HepG2 (cell line): ENCODE data around the gene FBP1. TPM values are rescaled to one million over a fixed set of nuclear protein-coding genes. Genes with fewer than 3 reads are reported as not detected.

Source experiments
- ATAC-seq: fragments of 200-7000 bp; cut with Tn5 transposase; 3 replicates; pipeline ENCODE4 v1.9.1; 2020; ENCODE audit warnings: mild to moderate bottlenecking, moderate library complexity
- BruUV-seq: library from RNA; stranded (reverse); fragments of 400-500 nt; replicated peaks from 2 replicates; lab custom pipeline; 2021; lab: Mats Ljungman, UMichigan
- CTCF ChIA-PET: fragments of 300-600 bp; formaldehyde crosslinking; extraction: SDS; loops from one replicate; lab custom pipeline; 2021; ENCODE audit warnings: low total read pairs, inconsistent platforms, low intra/inter-chr PET ratio; lab: Yijun Ruan, JAX
- POLR2A ChIA-PET: fragments of 350-600 bp; sonication (Branson Sonifier 250); formaldehyde crosslinking; loops from one replicate; lab custom pipeline; 2020; ENCODE audit warnings: antibody characterized with exemption, inconsistent platforms; lab: Yijun Ruan, JAX
- DNase-seq: peaks from one replicate; pipeline ENCODE4 v3.0.0-alpha.2; 2015; ENCODE audit warnings: low spot score
- FAIRE-seq: peaks from 3 replicates; lab custom pipeline; 2011; peaks lifted over from hg19 to GRCh38; lab: Jason Lieb, UNC
- H2AFZ ChIP-seq: one replicate; pipeline ENCODE4 v1.6.1; 2011; ENCODE audit warnings: low read length, inconsistent platforms
- H3K27ac ChIP-seq: fragments of 300-600 bp; 3 replicates; pipeline ENCODE4 v1.8.0; 2011; ENCODE audit warnings: mixed run types, mild to moderate bottlenecking, mixed read lengths, low read length, inconsistent platforms; ENCODE audit not compliant: insufficient read depth; ENCODE audit errors: extremely low read length
- H3K27me3 ChIP-seq, 2 experiments: fragments of 200-600 bp in 1 of 2; 2 replicates in 1 of 2; 3 replicates in 1 of 2; pipeline versions ENCODE4 v1.6.0 to v1.8.0; 2011; ENCODE audit warnings: low read length in 2 of 2, mild to moderate bottlenecking in 2 of 2, moderate library complexity in 2 of 2, inconsistent platforms in 1 of 2; ENCODE audit not compliant: insufficient read depth in 2 of 2, control insufficient read depth in 1 of 2
- H3K36me3 ChIP-seq, 2 experiments: fragments of 200-600 bp in 1 of 2; replicated peaks in 1 of 2; 2 replicates in 1 of 2; 3 replicates in 1 of 2; pipeline versions ENCODE4 v1.5.1 to v1.8.0; 2011; ENCODE audit warnings: low read length in 2 of 2, inconsistent platforms in 1 of 2; ENCODE audit not compliant: insufficient read depth in 2 of 2, control insufficient read depth in 1 of 2
- H3K4me1 ChIP-seq: 2 replicates; pipeline ENCODE4 v1.5.1; 2012; ENCODE audit warnings: low read length, inconsistent platforms; ENCODE audit not compliant: insufficient read depth
- H3K4me2 ChIP-seq: 2 replicates; pipeline ENCODE4 v1.6.0; 2011; ENCODE audit warnings: low read depth, low read length, inconsistent platforms
- H3K4me3 ChIP-seq, 3 experiments: fragments of 200-600 bp in 1 of 3; sonication (generic), shearing (Covaris generic) in 1 of 3; replicated peaks in 1 of 3; 2 replicates each; pipeline ENCODE4 v1.5.1; 2011 to 2016; ENCODE audit warnings: low read length in 3 of 3, inconsistent platforms in 2 of 3, low read depth in 2 of 3, mild to moderate bottlenecking in 2 of 3, control low read depth in 1 of 3, mixed read lengths in 1 of 3; ENCODE audit not compliant: insufficient read depth in 1 of 3
- H3K79me2 ChIP-seq: one replicate; pipeline ENCODE4 v1.6.1; 2011; ENCODE audit warnings: low read length, inconsistent platforms; ENCODE audit not compliant: insufficient read depth
- H3K9ac ChIP-seq: 2 replicates; pipeline ENCODE4 v1.6.0; 2011; ENCODE audit warnings: mild to moderate bottlenecking, low read depth, low read length, inconsistent platforms; ENCODE audit not compliant: insufficient read depth
- H3K9me3 ChIP-seq: 2 replicates; pipeline ENCODE4 v1.5.1; 2012; ENCODE audit warnings: mild to moderate bottlenecking, low read length
- H4K20me1 ChIP-seq: 2 replicates; pipeline ENCODE4 v1.6.0; 2011; ENCODE audit warnings: inconsistent platforms, mild to moderate bottlenecking, low read length, moderate library complexity; ENCODE audit not compliant: insufficient read depth
- AKAP8 ChIP-seq: sonication (generic); formaldehyde crosslinking; IDR thresholded peaks from 2 replicates; pipeline ENCODE4 v1.5.1; 2020; ENCODE audit warnings: mild to moderate bottlenecking, missing genetic modification reagents
- ATF7 ChIP-seq, 2 experiments: fragments of 450-650 bp in 1 of 2; sonication (generic) in 1 of 2; formaldehyde crosslinking in 1 of 2; IDR thresholded peaks; 2 replicates each; pipeline versions ENCODE4 v1.4.0 to v1.6.1; 2016 to 2020; ENCODE audit warnings: antibody characterized with exemption in 1 of 2, mild to moderate bottlenecking in 1 of 2, missing genetic modification reagents in 1 of 2
- BRCA1 ChIP-seq: sonication (generic); formaldehyde crosslinking; IDR thresholded peaks from 2 replicates; pipeline ENCODE4 v1.4.0; 2020; ENCODE audit warnings: missing genetic modification reagents
- CREBL2 ChIP-seq: sonication (generic); formaldehyde crosslinking; IDR thresholded peaks from 2 replicates; pipeline ENCODE4 v1.8.1; 2023; ENCODE audit warnings: missing genetic modification reagents, mild to moderate bottlenecking, borderline replicate concordance
- IKZF4 ChIP-seq: sonication (generic); formaldehyde crosslinking; IDR thresholded peaks from 2 replicates; pipeline ENCODE4 v1.5.1; 2020; ENCODE audit warnings: borderline replicate concordance, mild to moderate bottlenecking, low read depth, missing genetic modification reagents; ENCODE audit errors: not compliant biosample characterization
- MIXL1 ChIP-seq: IDR thresholded peaks from 2 replicates; pipeline ENCODE4 v1.6.1; 2016
- POGZ ChIP-seq: sonication (generic); formaldehyde crosslinking; IDR thresholded peaks from 2 replicates; pipeline ENCODE4 v1.4.0; 2020; ENCODE audit warnings: mild to moderate bottlenecking, missing genetic modification reagents
- ZBTB42 ChIP-seq: sonication (generic); formaldehyde crosslinking; IDR thresholded peaks from 2 replicates; pipeline ENCODE4 v1.5.0; 2020; ENCODE audit warnings: mild to moderate bottlenecking, missing genetic modification reagents
- ZNF598 ChIP-seq: sonication (generic); formaldehyde crosslinking; IDR thresholded peaks from 2 replicates; pipeline ENCODE4 v1.5.1; 2020; ENCODE audit warnings: mild to moderate bottlenecking, missing genetic modification reagents, borderline replicate concordance
- WGBS: methylation state at CpG from one replicate; pipeline ENCODE4 v1.1.6; 2017; ENCODE audit warnings: low lambda C conversion rate; 5-methylcytosine and 5-hydroxymethylcytosine counted together
- in situ Hi-C: cut with HindIII; loops from 2 replicates; pipeline ENCODE4 v1.10.0; 2017; ENCODE audit warnings: low pct_unique_long_range_greater_than_20kb; ENCODE audit not compliant: extremely low pct_ligation_motif_present
- intact Hi-C: fragments of 100-400 bp; cut with micrococcal nuclease; formaldehyde crosslinking; loops from one replicate; pipeline ENCODE4 v1.10.0; 2022; ENCODE audit not compliant: unreplicated experiment
- polyA plus RNA-seq, 8 experiments: library from polyadenylated mRNA; depleted of rRNA in 3 of 8; stranded (reverse) in 7 of 8; unstranded in 1 of 8; fragments of >200 nt; fragmentation: Illumina TruSeq in 4 of 8; extraction: Trizol in 4 of 8; gene quantifications; 2 replicates each; pipeline versions ENCODE4 v1.2.1 to v1.2.3, GENCODE V29; 2011 to 2016; ENCODE audit warnings: low read depth in 4 of 8, missing spikeins in 1 of 8, mixed read lengths in 1 of 8; ENCODE audit not compliant: insufficient read depth in 1 of 8
- total RNA-seq, 5 experiments: library from RNA; depleted of rRNA; stranded (reverse); fragments of >200 nt; fragmentation: Illumina TruSeq; extraction: Trizol; gene quantifications; 2 replicates each; pipeline ENCODE4 v1.2.3, GENCODE V29; 2016; ENCODE audit warnings: low read depth in 1 of 5
- TF ChIP-seq, protein P1 (sequence below): sonication (generic); formaldehyde crosslinking; IDR thresholded peaks from 2 replicates; pipeline ENCODE4 v1.4.0; 2020; ENCODE audit warnings: missing genetic modification reagents, borderline replicate concordance

The FBP1 gene
- total and polyA plus RNA-seq, 2 of the 13 experiments (the other 11 are each of a cell fraction or from before 2014, with no cell fraction given): 0.29 to 0.53 TPM

GRCh38 chr9:94584555-94584954, 54.8 kb downstream of the FBP1 start:
- BruUV-seq: no TSS peak
- intact Hi-C loops (no loop called here), in situ Hi-C loops (no loop called here)
- Histone ChIP-seq H3K4me2 (no peak overlapping the region), H3K27ac (no peak overlapping the region), H3K36me3 (no peaks in the 10 kb centered on the region), H3K9me3 (no peaks in the 10 kb centered on the region), H2AFZ (no peak overlapping the region), H3K4me1 (peaks cover 15% of the 10 kb centered on the region), H3K4me3 (no peak overlapping the region), H3K79me2 (no peaks in the 10 kb centered on the region), H4K20me1 (no peaks in the 10 kb centered on the region), H3K9ac (no peak overlapping the region), H3K27me3 (peaks cover 3 to 21% of the 10 kb centered on the region in 2 experiments; a peak in 3 of 5 replicates)
- FAIRE-seq: no peak
- no peak for ATAC-seq
- POLR2A ChIA-PET: no interaction called here
- CTCF ChIA-PET: no interaction called here
- TF ChIP-seq BRCA1 (CRISPR knock-in tag) (no peak), ZBTB42 (CRISPR knock-in tag) (no peak), AKAP8 (CRISPR knock-in tag) (no peak), POGZ (CRISPR knock-in tag) (no peak), CREBL2 (CRISPR knock-in tag) (no peak), ZNF598 (no peak), MIXL1 (CRISPR knock-in tag) (no peak), ATF7 (IDR thresholded peaks at IDR 0.05) (no peak), ATF7 (CRISPR knock-in tag; IDR thresholded peaks at IDR 0.05) (no peak), IKZF4 (CRISPR knock-in tag) (no peak)
- TF ChIP-seq, protein P1, sequence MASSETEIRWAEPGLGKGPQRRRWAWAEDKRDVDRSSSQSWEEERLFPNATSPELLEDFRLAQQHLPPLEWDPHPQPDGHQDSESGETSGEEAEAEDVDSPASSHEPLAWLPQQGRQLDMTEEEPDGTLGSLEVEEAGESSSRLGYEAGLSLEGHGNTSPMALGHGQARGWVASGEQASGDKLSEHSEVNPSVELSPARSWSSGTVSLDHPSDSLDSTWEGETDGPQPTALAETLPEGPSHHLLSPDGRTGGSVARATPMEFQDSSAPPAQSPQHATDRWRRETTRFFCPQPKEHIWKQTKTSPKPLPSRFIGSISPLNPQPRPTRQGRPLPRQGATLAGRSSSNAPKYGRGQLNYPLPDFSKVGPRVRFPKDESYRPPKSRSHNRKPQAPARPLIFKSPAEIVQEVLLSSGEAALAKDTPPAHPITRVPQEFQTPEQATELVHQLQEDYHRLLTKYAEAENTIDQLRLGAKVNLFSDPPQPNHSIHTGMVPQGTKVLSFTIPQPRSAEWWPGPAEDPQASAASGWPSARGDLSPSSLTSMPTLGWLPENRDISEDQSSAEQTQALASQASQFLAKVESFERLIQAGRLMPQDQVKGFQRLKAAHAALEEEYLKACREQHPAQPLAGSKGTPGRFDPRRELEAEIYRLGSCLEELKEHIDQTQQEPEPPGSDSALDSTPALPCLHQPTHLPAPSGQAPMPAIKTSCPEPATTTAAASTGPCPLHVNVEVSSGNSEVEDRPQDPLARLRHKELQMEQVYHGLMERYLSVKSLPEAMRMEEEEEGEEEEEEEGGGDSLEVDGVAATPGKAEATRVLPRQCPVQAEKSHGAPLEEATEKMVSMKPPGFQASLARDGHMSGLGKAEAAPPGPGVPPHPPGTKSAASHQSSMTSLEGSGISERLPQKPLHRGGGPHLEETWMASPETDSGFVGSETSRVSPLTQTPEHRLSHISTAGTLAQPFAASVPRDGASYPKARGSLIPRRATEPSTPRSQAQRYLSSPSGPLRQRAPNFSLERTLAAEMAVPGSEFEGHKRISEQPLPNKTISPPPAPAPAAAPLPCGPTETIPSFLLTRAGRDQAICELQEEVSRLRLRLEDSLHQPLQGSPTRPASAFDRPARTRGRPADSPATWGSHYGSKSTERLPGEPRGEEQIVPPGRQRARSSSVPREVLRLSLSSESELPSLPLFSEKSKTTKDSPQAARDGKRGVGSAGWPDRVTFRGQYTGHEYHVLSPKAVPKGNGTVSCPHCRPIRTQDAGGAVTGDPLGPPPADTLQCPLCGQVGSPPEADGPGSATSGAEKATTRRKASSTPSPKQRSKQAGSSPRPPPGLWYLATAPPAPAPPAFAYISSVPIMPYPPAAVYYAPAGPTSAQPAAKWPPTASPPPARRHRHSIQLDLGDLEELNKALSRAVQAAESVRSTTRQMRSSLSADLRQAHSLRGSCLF (CRISPR knock-in tag): no peak
- DNase-seq: no peak
- WGBS: 57% methylated on average over 6 of the region's 6 CpGs
